ENCODE data around the gene RPL27A. TPM values are rescaled to one million over a fixed set of nuclear protein-coding genes. Genes with fewer than 3 reads are reported as not detected.

RPL27A gene
- total RNA-seq, 6 experiments from 2014 or later: 187 to 394 (median 327) TPM

DNA sequence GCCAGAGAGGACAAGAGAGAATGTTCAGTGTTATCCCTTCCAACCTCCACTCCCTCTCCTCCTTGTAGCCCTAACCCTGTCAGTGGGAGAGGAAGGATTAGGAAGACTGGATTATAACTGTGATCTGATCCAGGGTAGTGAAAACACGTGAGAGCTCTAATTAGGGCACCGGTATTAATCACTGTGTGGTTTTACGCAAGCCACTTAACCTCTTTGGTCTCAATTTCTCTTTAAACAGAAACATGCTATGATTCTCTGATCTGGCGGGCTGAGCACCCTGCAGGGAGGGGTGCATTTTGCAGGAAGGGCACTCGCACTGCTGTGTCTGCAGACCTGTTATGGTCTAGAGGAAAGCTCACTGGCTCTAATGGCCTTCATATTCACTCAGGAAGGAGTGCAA is 11.5 kb downstream of the RPL27A start:
- intact Hi-C loops (cut with DNase I): no loop called here
- Histone ChIP-seq H3K27ac (no peak overlapping the region), H3K4me1 (peaks cover 0 to 5% (median 0%) of the 10 kb centered on the region in 4 donors), H3K9me3 (no peaks in the 10 kb centered on the region), H3K36me3 (peaks cover 0 to 70% (median 41%) of the 10 kb centered on the region in 4 donors), H3K27me3 (no peaks in the 10 kb centered on the region), H3K4me3 (no peak overlapping the region)
- ATAC-seq (no peak), DNase-seq (no peak)
- 86% methylated on average over 5 of the region's 5 CpGs for WGBS (ENCODE audit: insufficient coverage, low coverage, low lambda C conversion rate, missing lambda C conversion rate)
- TF ChIP-seq, protein P1, sequence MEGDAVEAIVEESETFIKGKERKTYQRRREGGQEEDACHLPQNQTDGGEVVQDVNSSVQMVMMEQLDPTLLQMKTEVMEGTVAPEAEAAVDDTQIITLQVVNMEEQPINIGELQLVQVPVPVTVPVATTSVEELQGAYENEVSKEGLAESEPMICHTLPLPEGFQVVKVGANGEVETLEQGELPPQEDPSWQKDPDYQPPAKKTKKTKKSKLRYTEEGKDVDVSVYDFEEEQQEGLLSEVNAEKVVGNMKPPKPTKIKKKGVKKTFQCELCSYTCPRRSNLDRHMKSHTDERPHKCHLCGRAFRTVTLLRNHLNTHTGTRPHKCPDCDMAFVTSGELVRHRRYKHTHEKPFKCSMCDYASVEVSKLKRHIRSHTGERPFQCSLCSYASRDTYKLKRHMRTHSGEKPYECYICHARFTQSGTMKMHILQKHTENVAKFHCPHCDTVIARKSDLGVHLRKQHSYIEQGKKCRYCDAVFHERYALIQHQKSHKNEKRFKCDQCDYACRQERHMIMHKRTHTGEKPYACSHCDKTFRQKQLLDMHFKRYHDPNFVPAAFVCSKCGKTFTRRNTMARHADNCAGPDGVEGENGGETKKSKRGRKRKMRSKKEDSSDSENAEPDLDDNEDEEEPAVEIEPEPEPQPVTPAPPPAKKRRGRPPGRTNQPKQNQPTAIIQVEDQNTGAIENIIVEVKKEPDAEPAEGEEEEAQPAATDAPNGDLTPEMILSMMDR (IDR thresholded peaks at IDR 0.05): no peak
- no peak for TF ChIP-seq POLR2A (IDR thresholded peaks at IDR 0.05)

DNA sequence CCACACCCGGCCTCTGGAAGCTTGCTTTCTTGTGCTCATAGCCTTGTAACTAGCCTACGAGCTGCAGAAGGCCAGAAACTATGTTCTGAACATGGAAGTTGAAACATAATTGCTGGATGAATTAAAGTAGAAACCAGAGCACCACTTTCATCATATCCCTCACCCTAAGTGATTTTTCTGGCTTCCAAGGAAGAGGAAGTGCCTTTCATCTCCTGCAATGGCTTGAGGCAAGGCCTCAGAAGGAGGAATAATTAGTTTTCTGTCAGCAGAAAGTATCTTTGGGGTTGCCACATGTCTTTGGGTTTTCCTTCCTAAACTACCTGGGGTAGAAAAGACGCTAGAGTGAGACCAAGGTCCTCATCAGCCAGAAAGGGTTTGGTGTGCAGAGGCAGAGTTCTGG is 14.5 kb downstream of the RPL27A start:
- DNase-seq (no peak), ATAC-seq (no peak)
- intact Hi-C loops (cut with DNase I): no loop called here
- TF ChIP-seq, protein P1 (IDR thresholded peaks at IDR 0.05): no peak
- TF ChIP-seq POLR2A (IDR thresholded peaks at IDR 0.05): no peak
- no peak overlapping the region for H3K27ac ChIP-seq
- WGBS (ENCODE audit: insufficient coverage, low coverage, low lambda C conversion rate, missing lambda C conversion rate): 83% methylated on average over 2 of the region's 3 CpGs
- no peaks in the 10 kb centered on the region for H3K4me1 ChIP-seq
- no peaks in the 10 kb centered on the region for H3K9me3 ChIP-seq
- no peaks in the 10 kb centered on the region for H3K27me3 ChIP-seq
- no peak overlapping the region for H3K4me3 ChIP-seq
- peaks cover 0 to 69% (median 41%) of the 10 kb centered on the region in 4 donors for H3K36me3 ChIP-seq

DNA sequence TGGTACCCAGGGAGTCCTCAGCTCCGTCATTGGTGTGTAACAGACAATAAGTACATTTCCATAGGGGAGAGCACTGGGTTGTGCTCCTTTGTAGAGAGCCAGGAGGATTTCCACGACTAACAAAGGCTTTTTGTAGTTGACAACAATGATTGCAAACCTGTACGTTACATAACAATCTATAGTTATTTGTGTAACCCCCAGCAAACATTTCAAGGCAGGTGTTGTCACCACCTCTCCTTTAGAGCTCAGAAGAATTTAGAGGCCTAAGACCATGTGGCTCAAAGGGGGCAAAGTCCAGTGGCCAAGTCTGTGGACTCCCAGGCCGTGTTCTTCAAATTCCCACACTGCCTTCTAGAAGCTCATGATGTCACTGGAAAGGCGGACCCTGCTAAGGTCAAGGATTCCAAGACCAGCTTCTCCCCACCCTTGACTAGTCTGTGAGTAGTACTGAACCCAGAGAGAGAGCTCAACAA is 15.8 kb downstream of the RPL27A start:
- H3K9me3 ChIP-seq: no peaks in the 10 kb centered on the region
- peaks cover 0 to 64% (median 33%) of the 10 kb centered on the region in 4 donors for H3K36me3 ChIP-seq
- intact Hi-C loops (cut with DNase I): no loop called here
- no peaks in the 10 kb centered on the region for H3K27me3 ChIP-seq
- H3K4me3 ChIP-seq: no peak overlapping the region
- 82% methylated on average over 3 of the region's 5 CpGs for WGBS (ENCODE audit: insufficient coverage, low coverage, low lambda C conversion rate, missing lambda C conversion rate)
- DNase-seq: no peak
- TF ChIP-seq, protein P1 (IDR thresholded peaks at IDR 0.05): no peak
- TF ChIP-seq POLR2A (IDR thresholded peaks at IDR 0.05): no peak
- ATAC-seq: no peak
- no peak overlapping the region for H3K27ac ChIP-seq
- H3K4me1 ChIP-seq: no peaks in the 10 kb centered on the region

DNA sequence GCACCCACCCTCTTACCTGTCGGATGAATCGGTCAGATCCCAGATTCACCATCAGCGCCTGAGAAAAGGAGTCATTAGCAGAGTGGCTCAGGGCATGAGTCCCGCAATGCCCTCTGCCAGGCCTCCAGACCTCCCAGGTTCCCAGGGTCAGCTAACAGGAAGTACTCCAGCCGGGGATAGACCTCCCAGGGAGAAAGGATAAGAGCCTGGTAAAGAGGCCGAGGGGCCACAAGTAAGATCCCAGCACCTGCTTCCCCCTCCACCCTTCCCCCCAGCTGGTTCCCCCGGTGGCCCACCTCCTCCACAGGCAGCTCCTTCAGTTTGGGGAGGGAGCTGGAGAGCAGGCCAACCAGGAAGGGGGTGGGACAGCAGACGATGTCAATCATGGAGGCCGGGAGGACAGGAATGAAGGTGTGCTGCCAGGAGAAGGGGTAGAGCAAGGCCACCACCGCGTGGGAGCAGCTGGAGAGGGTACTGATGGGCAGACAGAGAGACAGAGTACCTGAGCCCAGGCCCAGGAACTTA is 16.4 kb downstream of the RPL27A start:
- DNase-seq (no peak), ATAC-seq (no peak)
- 60% methylated on average over 1 of the region's 11 CpGs for WGBS (ENCODE audit: insufficient coverage, low coverage, low lambda C conversion rate, missing lambda C conversion rate)
- H3K9me3 ChIP-seq: no peaks in the 10 kb centered on the region
- peaks cover 0 to 64% (median 31%) of the 10 kb centered on the region in 4 donors for H3K36me3 ChIP-seq
- H3K4me1 ChIP-seq: no peaks in the 10 kb centered on the region
- intact Hi-C loops (cut with DNase I): no loop called here
- TF ChIP-seq POLR2A (IDR thresholded peaks at IDR 0.05): no peak
- TF ChIP-seq, protein P1 (IDR thresholded peaks at IDR 0.05): no peak
- no peak overlapping the region for H3K4me3 ChIP-seq
- no peak overlapping the region for H3K27ac ChIP-seq
- no peaks in the 10 kb centered on the region for H3K27me3 ChIP-seq
